H1 (cell line): ENCODE data around the gene MPV17L. TPM values are rescaled to one million over a fixed set of nuclear protein-coding genes. Genes with fewer than 3 reads are reported as not detected.

Source experiments
- CTCF ChIA-PET: fragments of 300-600 bp; sonication (Branson Sonifier 250); formaldehyde crosslinking; loops from one replicate; lab custom pipeline; 2021; ENCODE audit not compliant: partially characterized antibody; lab: Charles Lee
- POLR2A ChIA-PET: fragments of 300-600 bp; sonication (Branson Sonifier 250); formaldehyde crosslinking; loops from one replicate; lab custom pipeline; 2021; ENCODE audit warnings: inconsistent platforms; ENCODE audit not compliant: partially characterized antibody; lab: Charles Lee
- DNase-seq, 2 experiments: peaks; one replicate each; pipeline versions ENCODE4 v3.0.0 to v3.0.0-alpha.2; 2010 to 2022; ENCODE audit warnings: low spot score in 2 of 2, low read depth in 1 of 2, mixed read lengths in 1 of 2
- FAIRE-seq: peaks from 2 replicates; lab custom pipeline; 2011; peaks lifted over from hg19 to GRCh38; lab: Jason Lieb, UNC
- H2AFZ ChIP-seq: 2 replicates; pipeline ENCODE4 v1.8.1; 2012; ENCODE audit warnings: low read length, inconsistent platforms
- H2AK5ac ChIP-seq: 2 replicates; pipeline ENCODE4 v1.6.1; 2013; ENCODE audit warnings: low read depth, low read length
- H2BK120ac ChIP-seq: replicated peaks from 2 replicates; pipeline ENCODE3; 2013; ENCODE audit warnings: low read depth, low read length, inconsistent platforms
- H2BK12ac ChIP-seq: 2 replicates; pipeline ENCODE4 v1.6.1; 2013; ENCODE audit warnings: low read depth, low read length
- H2BK15ac ChIP-seq: 2 replicates; pipeline ENCODE4 v1.6.1; 2013; ENCODE audit warnings: low read length
- H2BK20ac ChIP-seq: 2 replicates; pipeline ENCODE4 v1.6.1; 2013; ENCODE audit warnings: low read length
- H2BK5ac ChIP-seq: 2 replicates; pipeline ENCODE4 v1.6.1; 2013; ENCODE audit warnings: low read depth, low read length
- H3K14ac ChIP-seq: 2 replicates; pipeline ENCODE4 v1.6.1; 2013; ENCODE audit warnings: inconsistent platforms; ENCODE audit not compliant: insufficient read length
- H3K18ac ChIP-seq: 2 replicates; pipeline ENCODE4 v1.6.1; 2013; ENCODE audit warnings: low read length; ENCODE audit errors: extremely low read depth
- H3K23ac ChIP-seq: 2 replicates; pipeline ENCODE4 v1.6.1; 2013; ENCODE audit warnings: inconsistent platforms; ENCODE audit not compliant: insufficient read length
- H3K23me2 ChIP-seq: 2 replicates; pipeline ENCODE4 v1.6.1; 2013; ENCODE audit warnings: low read depth, low read length
- H3K27ac ChIP-seq: 2 replicates; pipeline ENCODE4 v1.6.1; 2011; ENCODE audit warnings: low read depth, low read length, inconsistent platforms
- H3K27me3 ChIP-seq, 4 experiments: replicated peaks in 1 of 4; 1 replicate in 1 of 4; 2 replicates in 3 of 4; pipeline versions ENCODE4 v1.6.1 to v1.8.1; 2011 to 2013; ENCODE audit warnings: low read length in 3 of 4, mild to moderate bottlenecking in 3 of 4, inconsistent platforms in 2 of 4, mixed read lengths in 2 of 4, moderate library complexity in 1 of 4; ENCODE audit not compliant: control insufficient read depth in 3 of 4, insufficient read depth in 3 of 4; ENCODE audit errors: extremely low read depth in 1 of 4
- H3K36me3 ChIP-seq, 4 experiments: 2 replicates each; pipeline versions ENCODE4 v1.6.1 to v1.8.1; 2011 to 2013; ENCODE audit warnings: mild to moderate bottlenecking in 4 of 4, low read length in 3 of 4, moderate library complexity in 2 of 4, control low read depth in 1 of 4, inconsistent platforms in 1 of 4; ENCODE audit not compliant: insufficient read depth in 4 of 4, control insufficient read depth in 2 of 4
- H3K4ac ChIP-seq: replicated peaks from 2 replicates; pipeline ENCODE3; 2013; ENCODE audit warnings: low read length, low read depth, mixed read lengths, inconsistent platforms; ENCODE audit not compliant: insufficient read length
- H3K4me1 ChIP-seq, 4 experiments: replicated peaks in 1 of 4; 1 replicate in 1 of 4; 2 replicates in 3 of 4; pipeline versions ENCODE4 v1.6.1 to v1.8.1; 2011 to 2013; ENCODE audit warnings: low read length in 3 of 4, inconsistent platforms in 2 of 4, mixed read lengths in 1 of 4; ENCODE audit not compliant: insufficient read depth in 4 of 4, control insufficient read depth in 3 of 4
- H3K4me2 ChIP-seq, 2 experiments: 2 replicates each; pipeline versions ENCODE4 v1.6.1 to v1.8.1; 2011 to 2013; ENCODE audit warnings: low read depth in 2 of 2, low read length in 2 of 2, control low read depth in 1 of 2, inconsistent platforms in 1 of 2, mild to moderate bottlenecking in 1 of 2; ENCODE audit not compliant: insufficient read depth in 1 of 2
- H3K4me3 ChIP-seq, 4 experiments: fragments of 200-600, 300-600 bp in 1 of 4; sonication (generic), shearing (Covaris generic), sonication (Bioruptor Twin) in 1 of 4; 2 replicates each; pipeline versions ENCODE4 v1.5.1 to v1.8.1; 2011 to 2016; ENCODE audit warnings: low read length in 4 of 4, low read depth in 3 of 4, control low read depth in 2 of 4, inconsistent platforms in 2 of 4, mild to moderate bottlenecking in 2 of 4, mixed read lengths in 1 of 4, moderate library complexity in 1 of 4; ENCODE audit not compliant: insufficient read depth in 2 of 4; ENCODE audit errors: extremely low read depth in 1 of 4
- H3K56ac ChIP-seq: replicated peaks from 2 replicates; pipeline ENCODE3; 2013; ENCODE audit warnings: low read depth, mild to moderate bottlenecking, mixed read lengths, low read length, inconsistent platforms; ENCODE audit not compliant: insufficient read length
- H3K79me1 ChIP-seq: 2 replicates; pipeline ENCODE4 v1.6.1; 2013; ENCODE audit warnings: low read depth, low read length, control low read depth
- H3K79me2 ChIP-seq, 2 experiments: 2 replicates each; pipeline versions ENCODE4 v1.6.1 to v1.8.1; 2012 to 2013; ENCODE audit warnings: low read length in 2 of 2, mild to moderate bottlenecking in 2 of 2, inconsistent platforms in 1 of 2; ENCODE audit not compliant: insufficient read depth in 2 of 2, control insufficient read depth in 1 of 2
- H3K9ac ChIP-seq, 4 experiments: replicated peaks in 1 of 4; 1 replicate in 1 of 4; 2 replicates in 3 of 4; pipeline versions ENCODE4 v1.6.1 to v1.8.1; 2011 to 2013; ENCODE audit warnings: low read depth in 3 of 4, low read length in 3 of 4, control low read depth in 2 of 4, mild to moderate bottlenecking in 2 of 4, moderate library complexity in 2 of 4, inconsistent platforms in 1 of 4; ENCODE audit errors: extremely low read depth in 1 of 4
- H3K9me3 ChIP-seq, 2 experiments: 2 replicates each; pipeline versions ENCODE4 v1.6.1 to v1.8.1; 2012 to 2013; ENCODE audit warnings: mild to moderate bottlenecking in 2 of 2, moderate library complexity in 2 of 2, control low read depth in 1 of 2, inconsistent platforms in 1 of 2, low read depth in 1 of 2, low read length in 1 of 2, mixed read lengths in 1 of 2; ENCODE audit not compliant: insufficient read depth in 2 of 2
- H4K20me1 ChIP-seq, 2 experiments: replicated peaks in 1 of 2; 2 replicates each; pipeline versions ENCODE3 to v1.8.1; 2011 to 2013; ENCODE audit warnings: inconsistent platforms in 2 of 2, low read length in 2 of 2, mild to moderate bottlenecking in 1 of 2; ENCODE audit not compliant: insufficient read depth in 2 of 2, control insufficient read depth in 1 of 2
- H4K5ac ChIP-seq: 2 replicates; pipeline ENCODE4 v1.6.1; 2013; ENCODE audit warnings: low read length, low read depth, mixed read lengths, inconsistent platforms; ENCODE audit not compliant: insufficient read length
- H4K8ac ChIP-seq: 2 replicates; pipeline ENCODE4 v1.8.0; 2013; ENCODE audit warnings: mild to moderate bottlenecking, moderate library complexity, low read length, inconsistent platforms; ENCODE audit not compliant: insufficient read depth; ENCODE audit errors: extremely low read depth
- H4K91ac ChIP-seq: replicated peaks from 2 replicates; pipeline ENCODE3; 2013; ENCODE audit warnings: low read length, mixed read lengths, inconsistent platforms; ENCODE audit not compliant: insufficient read length
- ASH2L ChIP-seq: fragments of 200-600, 300-600 bp; sonication (generic); IDR thresholded peaks from one replicate; pipeline ENCODE4 v1.7.1; 2017; ENCODE audit warnings: low read length
- CBX8 ChIP-seq: fragments of 300-800, 300-1000 bp; sonication (generic); IDR thresholded peaks from 2 replicates; pipeline ENCODE4 v1.7.1; 2016; ENCODE audit warnings: low read depth, low read length, borderline replicate concordance
- CHD1 ChIP-seq: IDR thresholded peaks from 2 replicates; pipeline ENCODE4 v1.6.1; 2012; ENCODE audit warnings: low read depth, low read length, improper control_type of control experiment
- CHD2 ChIP-seq: IDR thresholded peaks from 2 replicates; pipeline ENCODE4 v1.6.1; 2012; ENCODE audit warnings: low read length, improper control_type of control experiment
- CTBP2 ChIP-seq: IDR thresholded peaks from 2 replicates; pipeline ENCODE4 v1.7.0; 2011; ENCODE audit warnings: borderline replicate concordance, mild to moderate bottlenecking, moderate library complexity, mixed read lengths, low read length; ENCODE audit not compliant: insufficient read depth, insufficient read length
- EP300 ChIP-seq, 2 experiments: IDR thresholded peaks; 1 replicate in 1 of 2; 2 replicates in 1 of 2; pipeline ENCODE4 v1.6.1; 2011 to 2012; ENCODE audit warnings: low read depth in 2 of 2, low read length in 2 of 2, mild to moderate bottlenecking in 2 of 2, borderline replicate concordance in 1 of 2, inconsistent platforms in 1 of 2, moderate library complexity in 1 of 2
- FOSL1 ChIP-seq: IDR thresholded peaks from 2 replicates; pipeline ENCODE4 v1.6.1; 2011; ENCODE audit warnings: mild to moderate bottlenecking, low read depth, low read length, moderate library complexity; ENCODE audit not compliant: insufficient read depth
- HDAC2 ChIP-seq, 2 experiments: fragments of 300-600 bp in 1 of 2; sonication (generic) in 1 of 2; IDR thresholded peaks; 2 replicates each; pipeline ENCODE4 v1.6.1; 2011 to 2012; ENCODE audit warnings: low read depth in 2 of 2, low read length in 2 of 2, mild to moderate bottlenecking in 2 of 2, moderate library complexity in 2 of 2, borderline replicate concordance in 1 of 2, inconsistent platforms in 1 of 2
- RFX5 ChIP-seq: IDR thresholded peaks from 2 replicates; pipeline ENCODE4 v1.6.1; 2011; ENCODE audit warnings: low read depth, low read length, improper control_type of control experiment, borderline replicate concordance
- RNF2 ChIP-seq: fragments of 200-900, 300-1000 bp; sonication (generic); IDR thresholded peaks from 2 replicates; pipeline ENCODE4 v1.7.1; 2016; ENCODE audit warnings: borderline replicate concordance, low read depth, mild to moderate bottlenecking, antibody characterized with exemption, low read length; ENCODE audit not compliant: poor library complexity, severe bottlenecking; ENCODE audit errors: missing control alignments
- SP2 ChIP-seq: IDR thresholded peaks from 2 replicates; pipeline ENCODE4 v1.6.1; 2012; ENCODE audit warnings: mild to moderate bottlenecking, low read length, inconsistent platforms
- SRF ChIP-seq: IDR thresholded peaks from 2 replicates; pipeline ENCODE4 v1.6.1; 2011; ENCODE audit warnings: mild to moderate bottlenecking, low read depth, low read length, moderate library complexity
- WGBS, 2 experiments: shearing (Covaris generic) in 1 of 2; methylation state at CpG; one replicate each; pipeline versions ENCODE4 v1.1.6 to v1.1.7; 2013 to 2015; ENCODE audit warnings: low lambda C conversion rate in 2 of 2, mixed read lengths in 2 of 2, inconsistent platforms in 1 of 2, low coverage in 1 of 2, missing lambda C conversion rate in 1 of 2; ENCODE audit not compliant: insufficient replicate concordance in 2 of 2, insufficient coverage in 1 of 2, insufficient read length in 1 of 2; ENCODE audit errors: extremely low coverage in 1 of 2, missing lambda C conversion rate in 1 of 2; 5-methylcytosine and 5-hydroxymethylcytosine counted together
- polyA plus RNA-seq, 7 experiments: library from polyadenylated mRNA; depleted of rRNA in 3 of 7; stranded (reverse) in 5 of 7; unstranded in 2 of 7; fragments of >200 nt in 5 of 7; fragments of 200-250 nt in 2 of 7; gene quantifications; 1 replicate in 5 of 7; 2 replicates in 1 of 7; 4 replicates in 1 of 7; pipeline versions ENCODE4 v1.2.1 to v1.2.3, GENCODE V29; 2011 to 2013; ENCODE audit warnings: missing spikeins in 2 of 7, mixed read lengths in 2 of 7
- total RNA-seq: library from RNA; stranded (reverse); fragmentation: NEBNext Ultra II Directional; extraction: Animal tissue kit (Norgen Biotek cat#: 25700); gene quantifications from 2 replicates; pipeline ENCODE4 v1.2.1, GENCODE V29; 2021

The MPV17L gene
- total and polyA plus RNA-seq, 2 of the 8 experiments (the other 6 are each of a cell fraction or from before 2014, with no cell fraction given) = 6.7 to 8.2 TPM

DNA sequence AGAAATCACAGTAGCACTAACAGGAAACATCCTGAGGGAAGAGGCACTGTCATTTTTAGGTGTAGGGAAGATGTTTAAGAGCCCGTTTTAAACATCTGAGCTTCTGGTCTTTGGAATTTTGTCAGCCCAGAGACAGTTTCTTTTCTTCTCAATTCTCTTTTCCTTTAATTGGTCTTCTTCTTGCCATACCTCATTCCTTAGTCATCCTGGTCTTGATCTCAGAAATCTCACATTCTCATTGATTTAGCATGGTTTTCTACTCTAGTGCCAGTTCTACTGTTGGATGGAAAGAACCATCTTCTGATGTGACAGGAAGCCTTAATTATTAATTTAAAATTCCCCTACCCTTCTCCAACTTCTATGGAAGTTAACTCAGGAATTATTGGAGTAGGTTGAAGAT, 64.2 kb downstream of the MPV17L start:
- Histone ChIP-seq H2AFZ (no peak overlapping the region), H3K14ac (no peak overlapping the region), H3K4me3 (no peak overlapping the region), H3K9me3 (no peaks in the 10 kb centered on the region), H4K8ac (no peak overlapping the region), H3K4me2 (no peak overlapping the region), H3K23me2 (no peaks in the 10 kb centered on the region), H2AK5ac (no peak overlapping the region), H3K27ac (no peak overlapping the region), H4K5ac (no peak overlapping the region), H3K27me3 (no peaks in the 10 kb centered on the region), H3K79me1 (no peaks in the 10 kb centered on the region), H3K79me2 (no peaks in the 10 kb centered on the region), H3K4me1 (no peaks in the 10 kb centered on the region), H2BK20ac (no peak overlapping the region), H3K9ac (no peak overlapping the region), H3K18ac (no peak overlapping the region), H3K23ac (no peak overlapping the region), H2BK15ac (no peak overlapping the region), H3K56ac (no peak overlapping the region), H2BK5ac (no peak overlapping the region), H2BK12ac (no peak overlapping the region), H3K4ac (no peak overlapping the region), H3K36me3 (no peaks in the 10 kb centered on the region), H4K91ac (no peak overlapping the region), H4K20me1 (no peaks in the 10 kb centered on the region), H2BK120ac (no peak overlapping the region)
- 81% methylated on average over 1 of the region's 1 CpG; no CpG with 5 or more reads in 1 of the 2 experiments for WGBS, 2 experiments
- DNase-seq (no peak), FAIRE-seq (no peak)
- POLR2A ChIA-PET = no interaction called here
- CTCF ChIA-PET = interaction anchor here (1.4 kb wide), 1 partner anchor 18 kb away, joined by 3 read pairs; no protein-coding TSS in a partner anchor
- no peak for TF ChIP-seq RNF2
- no peak for TF ChIP-seq CTBP2
- no peak for TF ChIP-seq EP300 (IDR thresholded peaks at IDR 0.05; ENCODE audit: borderline replicate concordance in 1 of 2, low read depth in 2 of 2, low read length in 2 of 2)
- no peak for TF ChIP-seq ASH2L
- TF ChIP-seq CHD1 = no peak
- TF ChIP-seq SP2 = no peak
- no peak for TF ChIP-seq SRF
- TF ChIP-seq CHD2 = no peak
- no peak for TF ChIP-seq HDAC2 (IDR thresholded peaks at IDR 0.05; ENCODE audit: borderline replicate concordance in 1 of 2, low read depth in 2 of 2, low read length in 2 of 2)
- no peak for TF ChIP-seq RFX5
- no peak for TF ChIP-seq CBX8
- no peak for TF ChIP-seq FOSL1
